H4 (cell line): ENCODE results near the gene IFT122. TPM values are rescaled to one million over a fixed set of nuclear protein-coding genes. Genes with fewer than 3 reads are reported as not detected.

Source experiments
- DNase-seq: peaks from one replicate; pipeline ENCODE4 v3.0.0-alpha.2; 2015; ENCODE audit warnings: low spot score
- total RNA-seq: library from RNA; depleted of rRNA; stranded (reverse); fragments of >200 nt; shearing (Covaris generic); gene quantifications from 2 replicates; pipeline ENCODE4 v1.2.3, GENCODE V29; 2014

IFT122 gene
- total RNA-seq, 1 experiment from 2014 or later, result 12.4 TPM

DNA sequence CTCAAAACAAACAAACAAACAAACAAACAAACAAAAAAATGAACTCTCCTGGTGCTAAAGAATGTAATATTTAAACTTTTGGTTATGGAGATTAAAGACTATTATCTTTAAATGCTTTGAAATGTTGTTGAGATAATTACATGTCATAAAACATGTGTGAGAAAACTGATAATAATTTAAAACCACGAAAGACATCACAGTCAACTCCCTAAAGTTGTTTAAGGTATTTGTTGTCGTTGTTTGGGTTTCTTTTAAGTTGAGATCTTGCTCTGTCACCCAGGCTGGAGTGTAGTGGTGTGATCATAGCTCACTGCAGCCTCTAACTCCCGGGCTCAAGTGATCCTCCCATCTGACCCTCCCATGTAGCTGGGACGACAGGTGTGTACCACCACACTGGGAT lies 23.6 kb upstream of the IFT122 start:
- DNase-seq, result no peak

- peak; percentile 73 for DNase-seq
Observed at GRCh38 chr3:129417326-129417725, 22.7 kb upstream of the IFT122 start.

DNA sequence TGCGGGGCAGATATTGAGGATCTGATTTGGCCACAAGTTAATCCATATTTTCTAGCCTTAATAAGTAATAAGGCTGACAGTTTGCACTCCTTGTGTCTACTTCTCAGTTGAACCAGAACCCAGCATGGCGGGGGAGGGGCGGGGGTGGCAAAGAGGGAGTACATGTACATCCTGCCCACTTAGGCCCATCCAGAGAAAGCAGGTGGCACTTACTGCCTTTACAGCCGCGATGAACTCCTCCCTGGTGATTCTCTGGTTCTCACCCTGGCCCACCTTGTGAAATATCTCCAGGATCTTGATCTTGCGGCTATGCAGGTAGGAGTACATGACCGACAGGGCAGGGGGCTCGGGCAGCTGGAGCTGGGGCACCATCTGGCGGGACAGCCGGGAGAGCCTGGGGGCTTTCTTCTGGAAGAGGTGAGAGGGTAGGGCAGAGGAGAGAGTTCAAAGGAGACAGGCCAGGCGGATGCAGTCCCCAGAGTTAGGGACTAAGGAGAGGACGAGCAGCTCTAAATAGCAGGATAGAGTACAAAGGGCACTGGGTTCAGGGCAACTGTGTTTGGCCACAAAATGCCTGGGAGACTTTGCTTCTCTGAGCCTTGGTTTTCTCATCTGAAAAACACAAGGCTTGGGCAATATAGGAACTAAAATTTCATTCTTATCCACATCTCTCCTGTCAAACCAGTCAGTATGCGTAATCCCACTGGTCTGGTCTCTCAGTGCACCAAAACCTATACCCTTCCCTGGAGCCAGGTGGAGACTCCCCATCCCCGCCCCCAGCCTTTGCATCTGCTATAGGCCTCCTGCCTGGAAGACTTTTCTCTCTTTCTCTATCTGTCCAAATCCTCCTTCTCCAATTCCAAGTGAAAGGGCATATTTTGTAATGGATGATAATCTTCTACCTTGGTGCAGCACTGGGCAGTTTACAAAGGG lies 21.7 kb upstream of the IFT122 start:
- DNase-seq, result no peak

DNA sequence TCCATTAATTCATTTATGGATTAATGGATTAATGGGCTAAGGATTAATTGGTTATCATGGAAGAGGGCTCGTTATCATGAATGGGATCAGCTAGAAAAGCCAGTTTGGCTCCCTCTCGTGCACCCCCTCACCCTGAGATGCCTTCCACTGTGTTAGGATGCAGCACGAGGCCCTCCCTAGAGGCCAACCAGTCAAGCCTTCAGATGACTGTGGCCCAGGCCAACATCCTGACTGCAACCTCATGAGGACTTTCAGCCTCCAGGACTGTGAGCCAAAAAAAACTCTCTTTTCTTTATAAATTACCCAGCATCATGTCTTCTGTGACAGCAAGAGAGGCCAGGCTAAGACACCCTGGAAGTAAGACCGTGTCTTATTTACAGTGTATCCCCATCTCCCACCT lies 20.5 kb upstream of the IFT122 start:
- no peak for DNase-seq

DNA sequence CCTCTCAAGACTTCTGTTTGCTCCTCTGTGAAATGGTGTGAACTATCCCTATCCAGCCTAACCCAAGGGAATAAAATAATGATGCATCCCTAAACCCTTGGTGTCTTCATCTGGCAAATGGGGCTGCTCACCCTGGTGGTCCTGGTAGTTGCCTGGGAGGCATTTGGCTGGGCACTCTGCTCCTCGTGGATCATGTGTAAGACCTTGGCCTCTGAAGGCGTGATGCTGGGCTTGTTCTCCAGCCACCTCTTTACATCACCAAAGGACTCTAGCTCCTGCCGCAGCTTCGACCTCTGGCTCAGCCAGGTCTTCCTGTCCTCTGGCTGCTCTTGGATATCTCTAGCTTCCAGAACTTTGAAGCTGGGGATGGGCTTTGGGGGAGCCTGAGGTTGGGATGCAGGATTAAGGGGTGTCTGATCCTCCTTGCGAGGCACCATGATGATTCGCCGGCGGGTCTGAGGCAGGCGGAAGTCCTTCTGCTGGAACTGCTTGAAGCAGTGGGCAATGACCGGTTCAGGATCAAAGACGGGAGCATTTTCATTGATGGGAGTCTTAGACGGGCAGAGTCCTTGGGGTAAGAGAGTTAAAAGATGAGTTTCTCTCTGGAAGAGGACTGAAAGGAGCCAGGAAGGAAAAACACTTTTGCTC lies 18.7 kb upstream of the IFT122 start:
- DNase-seq, result no peak

- no peak for DNase-seq
Observed at GRCh38 chr3:129421988-129422745, 17.9 kb upstream of the IFT122 start.

- DNase-seq, result no peak
Observed at GRCh38 chr3:129422897-129423296, 17.1 kb upstream of the IFT122 start.

DNA sequence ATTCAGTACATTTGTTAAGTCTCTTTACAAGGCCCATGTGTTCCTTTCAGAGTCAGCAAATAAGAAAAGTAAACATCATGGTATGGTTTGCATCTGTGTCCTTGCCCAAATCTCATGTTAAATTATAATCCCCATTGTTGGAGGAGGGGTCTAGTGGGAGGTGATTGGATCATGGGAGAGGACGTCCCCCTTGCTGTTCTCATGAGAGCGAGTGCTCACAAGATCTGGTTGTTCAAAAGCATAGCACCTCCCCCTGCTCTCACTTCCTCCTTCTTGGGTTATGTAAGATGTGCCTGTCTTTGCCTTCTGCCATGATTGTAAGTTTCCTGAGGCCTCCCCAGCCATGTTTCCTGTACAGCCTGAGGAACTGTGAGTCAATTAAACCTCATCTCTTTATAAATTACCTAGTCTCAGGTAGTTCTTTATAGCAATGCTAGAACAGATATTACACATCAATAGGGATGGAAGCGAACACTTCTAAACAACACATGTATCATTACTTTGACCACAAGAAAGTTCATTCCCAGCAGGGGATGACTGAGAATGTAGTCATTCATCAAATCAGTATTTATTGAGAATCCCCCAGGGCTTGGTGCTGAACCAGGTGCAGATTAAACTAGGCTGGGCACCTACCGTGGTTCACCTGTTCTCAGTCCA lies 15.7 kb upstream of the IFT122 start:
- DNase-seq, result no peak

- no peak for DNase-seq
Observed at GRCh38 chr3:129425213-129425612, 14.8 kb upstream of the IFT122 start.

DNA sequence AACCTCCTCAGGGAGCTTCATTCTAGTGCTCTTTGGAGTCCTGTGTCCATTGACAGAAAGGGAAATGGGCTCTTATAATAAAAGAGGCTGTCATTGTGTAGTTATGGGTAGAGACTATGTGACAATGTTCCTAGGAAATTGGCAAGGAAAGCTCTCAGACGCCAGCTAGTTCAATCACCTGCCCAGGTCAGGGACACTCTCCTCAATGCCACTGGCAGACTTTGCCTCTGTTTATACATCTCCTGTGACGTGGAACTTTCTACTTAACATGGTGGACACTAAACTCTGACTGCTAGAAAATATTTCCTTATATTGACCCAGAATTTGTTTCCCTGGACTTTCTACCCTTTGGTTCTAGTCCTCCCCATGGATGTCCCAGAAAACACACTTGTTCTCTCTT lies 14.4 kb upstream of the IFT122 start:
- DNase-seq, result no peak

DNA sequence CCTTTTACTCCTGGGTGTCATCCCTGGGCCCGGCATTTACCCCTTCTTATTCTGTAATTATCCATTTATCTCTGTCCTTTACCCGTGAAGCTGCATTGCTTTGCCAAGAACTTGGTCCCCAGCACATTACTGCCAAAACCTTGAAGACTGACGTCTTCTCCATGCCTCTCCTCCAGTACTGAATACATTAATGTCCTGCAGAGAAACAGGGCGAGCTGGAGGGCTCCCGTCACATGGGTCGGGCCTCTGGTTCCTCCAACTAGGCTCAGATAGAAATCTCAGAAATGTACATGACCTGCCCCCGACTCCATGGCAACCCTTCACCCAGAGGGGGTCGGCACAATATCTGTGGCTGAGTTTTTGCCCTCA lies 12.0 kb upstream of the IFT122 start:
- DNase-seq, result no peak

DNA sequence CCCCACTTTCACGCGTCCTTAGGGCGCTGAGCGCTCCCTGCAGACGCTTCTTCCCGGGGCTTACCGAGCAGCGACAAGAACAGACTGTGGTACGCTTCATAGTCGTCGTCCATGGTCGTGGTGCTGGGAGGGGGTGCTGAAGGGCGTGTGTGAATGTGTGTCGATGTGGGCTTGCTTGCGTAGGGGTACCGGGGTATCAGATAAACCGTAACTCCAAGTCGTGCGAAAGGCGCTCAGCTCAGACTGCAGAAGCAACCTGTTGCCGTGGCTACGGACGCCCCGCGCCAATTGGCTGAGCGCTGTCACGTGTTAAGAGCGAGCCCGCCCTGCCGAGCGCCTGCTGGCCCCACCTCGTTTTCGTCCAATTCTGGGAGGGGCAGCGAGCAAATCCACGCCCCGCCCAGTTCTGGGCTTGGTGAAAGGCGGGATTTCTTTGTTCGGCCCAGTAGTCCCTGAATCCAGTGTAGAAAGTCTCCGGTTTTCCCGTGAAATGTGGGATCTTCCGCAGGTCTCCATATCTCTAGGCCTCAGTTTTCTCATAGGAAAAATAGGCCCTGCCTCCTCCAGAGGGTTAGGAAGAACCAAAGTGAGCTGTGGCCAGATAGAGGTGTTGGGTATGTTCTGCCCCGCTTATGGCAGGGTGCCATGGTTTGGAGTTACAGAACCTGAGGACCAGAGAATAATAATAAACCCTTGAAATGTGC lies 11.5 kb upstream of the IFT122 start, which contains the start of gene EFCAB12:
Gene EFCAB12, minus strand, starts transcription at position 261 of the 704 bp plus-strand sequence. Its CDS starts 148 bp downstream, at position 113.
- DNase-seq, result peak; percentile 88

- no peak for DNase-seq
Observed at GRCh38 chr3:129429080-129429451, 11.0 kb upstream of the IFT122 start.

- no peak for DNase-seq
Observed at GRCh38 chr3:129429602-129430001, 10.4 kb upstream of the IFT122 start.

DNA sequence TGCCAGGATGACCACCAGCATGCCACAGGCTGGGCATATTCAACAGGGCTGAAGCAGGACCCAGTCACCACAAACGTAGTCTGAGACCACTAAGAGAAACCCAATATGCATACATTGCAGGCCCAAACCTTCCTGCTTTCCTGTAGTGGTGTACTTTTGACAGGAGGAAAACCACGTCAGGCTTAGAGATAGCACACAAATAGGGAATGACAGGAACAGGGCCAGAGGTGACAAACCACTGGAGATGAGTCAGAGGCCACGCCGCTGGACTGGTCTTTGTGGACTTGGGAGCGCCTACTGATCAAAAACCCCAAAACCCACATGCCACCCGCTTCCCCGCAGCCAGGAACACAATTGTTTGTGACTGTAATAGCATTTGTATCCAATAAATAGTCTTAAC lies 8.0 kb upstream of the IFT122 start:
- DNase-seq, result no peak

GRCh38 chr3:129432671-129433070 lies 7.4 kb upstream of the IFT122 start:
- no peak for DNase-seq

GRCh38 chr3:129433565-129433964 lies 6.5 kb upstream of the IFT122 start:
- no peak for DNase-seq

DNA sequence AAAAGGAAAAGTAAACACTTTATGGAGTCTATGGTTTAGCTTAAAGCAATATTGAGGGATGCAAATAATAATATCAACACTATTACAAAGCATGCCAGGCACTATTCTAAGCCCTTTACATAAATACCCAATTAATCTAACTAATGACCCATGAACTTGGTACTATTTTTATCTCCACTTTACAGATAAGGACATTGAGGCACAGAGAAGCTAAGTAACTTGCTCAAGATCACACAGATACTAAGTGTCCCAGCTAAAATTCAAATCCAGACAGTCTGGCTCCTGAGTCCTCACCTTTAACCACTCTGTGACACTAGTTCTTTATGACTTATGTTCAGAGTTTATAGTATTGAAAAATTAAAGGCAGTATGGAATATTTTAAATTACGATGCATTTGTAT lies 5.9 kb upstream of the IFT122 start:
- no peak for DNase-seq

DNA sequence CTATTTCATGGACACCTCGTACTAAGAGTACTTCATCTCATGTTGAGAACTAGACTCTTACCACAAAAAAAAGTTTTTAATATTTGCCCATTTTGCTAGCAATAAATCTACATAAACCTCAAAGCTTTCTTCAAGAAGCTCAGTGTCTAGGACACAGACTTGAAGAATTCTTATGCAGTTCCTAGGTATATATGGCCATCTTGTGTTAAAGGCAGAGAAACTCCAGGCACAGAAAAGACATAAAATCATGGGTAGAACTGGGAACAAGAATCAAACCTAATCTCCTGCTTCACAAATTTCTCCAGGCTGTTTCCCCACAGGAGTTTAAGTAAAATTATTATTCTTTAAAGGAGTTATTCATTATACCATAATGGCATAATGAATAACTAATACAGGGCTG lies 4.7 kb upstream of the IFT122 start:
- DNase-seq, result no peak

- no peak for DNase-seq
Observed at GRCh38 chr3:129439226-129439816, 703 bp upstream of the IFT122 start.

DNA sequence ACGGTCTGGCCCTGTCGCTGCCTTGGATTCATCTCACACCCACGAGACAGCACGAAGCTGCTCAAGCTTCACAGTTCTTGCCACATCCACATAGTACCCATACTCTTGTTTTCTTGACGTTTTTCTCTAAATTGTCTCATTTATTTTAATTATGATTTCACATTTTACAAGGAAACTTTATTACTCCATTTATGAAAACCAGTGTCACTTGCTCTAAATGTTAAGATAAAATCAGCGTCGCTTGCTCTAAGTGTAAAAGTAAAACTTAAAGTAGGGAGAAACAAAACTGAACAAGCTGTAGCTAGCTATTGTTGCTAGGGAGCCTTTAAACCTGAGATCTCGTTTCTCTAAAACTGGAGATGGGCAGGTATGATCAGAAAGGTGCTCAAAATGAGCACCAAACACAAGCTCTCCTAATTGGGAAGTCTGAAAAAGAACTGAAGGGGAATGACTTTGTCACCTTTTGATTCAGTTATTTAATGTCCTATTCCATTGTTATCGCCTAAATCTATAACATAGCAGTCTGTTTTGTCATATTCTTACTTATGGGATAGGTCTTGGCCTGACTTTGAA lies 680 bp downstream of the IFT122 start:
- DNase-seq, result no peak
